ENCODE measurements around the gene CHD2. TPM values are rescaled to one million over a fixed set of nuclear protein-coding genes. Genes with fewer than 3 reads are reported as not detected.

The CHD2 gene
- total and polyA plus RNA-seq, 7 donors = 16.0 to 108 (median 75.9) TPM

DNA sequence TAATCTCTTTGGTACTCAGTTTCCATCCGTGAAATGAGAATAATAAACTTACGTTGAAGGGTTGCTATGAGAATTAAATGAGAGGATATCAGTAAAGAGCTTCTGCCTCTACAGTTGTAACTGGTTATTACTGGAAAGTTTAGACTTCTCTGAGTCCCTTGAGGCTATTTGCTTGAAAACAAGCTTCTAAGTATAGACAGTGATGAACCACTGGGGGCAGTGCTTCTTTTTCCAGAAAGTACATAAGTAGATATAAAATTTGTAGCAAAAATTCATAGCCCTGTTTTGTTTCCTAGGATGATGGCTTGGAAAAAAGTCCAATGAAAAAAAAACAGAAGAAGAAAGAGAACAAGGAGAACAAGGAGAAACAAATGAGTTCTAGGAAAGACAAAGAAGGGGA lies 101.8 kb downstream of the CHD2 start:
- no peak overlapping the region for H3K27ac ChIP-seq

DNA sequence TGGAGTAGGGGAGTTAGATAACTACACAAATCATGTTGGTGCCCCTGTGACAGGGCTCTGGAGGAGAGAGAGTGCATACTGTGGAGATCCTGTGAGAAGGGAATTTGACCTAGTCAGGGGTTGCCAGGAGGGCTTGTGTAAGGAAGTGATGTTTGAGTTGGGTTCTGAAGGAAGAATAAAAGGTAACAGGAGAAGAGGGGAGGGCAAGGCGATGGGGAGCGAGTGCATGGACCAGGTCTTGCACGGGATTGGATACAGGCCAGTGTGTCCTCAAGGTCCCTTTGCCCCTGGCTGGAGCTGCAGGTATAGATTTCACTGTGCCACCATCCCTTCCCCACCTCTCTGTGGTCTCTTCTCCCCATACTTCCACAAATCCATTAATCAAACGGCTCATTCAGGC lies 105.0 kb downstream of the CHD2 start:
- DNase-seq = no peak
- Histone ChIP-seq H3K4me1 (no peaks in the 10 kb centered on the region), H3K4me3 (no peak overlapping the region), H3K27me3 (no peaks in the 10 kb centered on the region), H3K27ac (no peak overlapping the region), H3K9me3 (no peaks in the 10 kb centered on the region), H3K36me3 (peaks cover 4 to 99% (median 67%) of the 10 kb centered on the region in 4 donors)
- no peak for TF ChIP-seq POLR2A (IDR thresholded peaks at IDR 0.05)
- no peak for TF ChIP-seq EP300 (IDR thresholded peaks at IDR 0.05)
- no peak for TF ChIP-seq POLR2AphosphoS5 (IDR thresholded peaks at IDR 0.05)
- TF ChIP-seq, protein P1, sequence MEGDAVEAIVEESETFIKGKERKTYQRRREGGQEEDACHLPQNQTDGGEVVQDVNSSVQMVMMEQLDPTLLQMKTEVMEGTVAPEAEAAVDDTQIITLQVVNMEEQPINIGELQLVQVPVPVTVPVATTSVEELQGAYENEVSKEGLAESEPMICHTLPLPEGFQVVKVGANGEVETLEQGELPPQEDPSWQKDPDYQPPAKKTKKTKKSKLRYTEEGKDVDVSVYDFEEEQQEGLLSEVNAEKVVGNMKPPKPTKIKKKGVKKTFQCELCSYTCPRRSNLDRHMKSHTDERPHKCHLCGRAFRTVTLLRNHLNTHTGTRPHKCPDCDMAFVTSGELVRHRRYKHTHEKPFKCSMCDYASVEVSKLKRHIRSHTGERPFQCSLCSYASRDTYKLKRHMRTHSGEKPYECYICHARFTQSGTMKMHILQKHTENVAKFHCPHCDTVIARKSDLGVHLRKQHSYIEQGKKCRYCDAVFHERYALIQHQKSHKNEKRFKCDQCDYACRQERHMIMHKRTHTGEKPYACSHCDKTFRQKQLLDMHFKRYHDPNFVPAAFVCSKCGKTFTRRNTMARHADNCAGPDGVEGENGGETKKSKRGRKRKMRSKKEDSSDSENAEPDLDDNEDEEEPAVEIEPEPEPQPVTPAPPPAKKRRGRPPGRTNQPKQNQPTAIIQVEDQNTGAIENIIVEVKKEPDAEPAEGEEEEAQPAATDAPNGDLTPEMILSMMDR (IDR thresholded peaks at IDR 0.05) = no peak
- intact Hi-C loops (cut with DNase I) = no loop called here
- 85 to 93% methylated on average over 4 of the region's 4 CpGs for WGBS, 2 donors

More for the DNA sequence above, 101.8 kb downstream of the CHD2 start:
- no peaks in the 10 kb centered on the region for H3K27me3 ChIP-seq
- H3K9me3 ChIP-seq = no peaks in the 10 kb centered on the region
- H3K36me3 ChIP-seq = peaks cover 16 to 99% (median 68%) of the 10 kb centered on the region in 4 donors
- intact Hi-C loops (cut with DNase I) = no loop called here
- no peak for DNase-seq
- TF ChIP-seq, protein P1 (IDR thresholded peaks at IDR 0.05) = no peak
- no peaks in the 10 kb centered on the region for H3K4me1 ChIP-seq
- WGBS, 2 donors = 93 to 96% methylated on average over 2 of the region's 2 CpGs
- H3K4me3 ChIP-seq = no peak overlapping the region

DNA sequence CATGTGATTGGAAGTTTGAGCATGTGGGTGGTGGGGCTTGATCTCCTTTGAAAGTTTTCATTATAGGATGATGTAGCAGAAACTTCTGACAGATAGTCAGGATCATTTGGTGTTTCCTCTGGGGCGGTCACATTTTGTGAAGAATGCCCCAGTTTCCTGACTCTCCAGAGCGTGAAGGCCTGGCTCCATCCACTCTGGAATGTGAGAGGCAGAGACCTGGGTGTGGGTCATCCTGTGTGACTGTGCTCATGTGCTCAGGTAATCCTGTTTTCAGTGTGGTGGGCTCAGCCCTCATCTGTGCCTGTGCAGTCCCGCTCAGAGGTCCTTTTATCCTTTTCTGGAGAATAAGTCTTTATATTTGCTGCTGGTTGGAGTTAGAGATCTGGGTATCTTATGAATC lies 107.9 kb downstream of the CHD2 start:
- Histone ChIP-seq H3K4me1 (no peaks in the 10 kb centered on the region), H3K27me3 (no peaks in the 10 kb centered on the region), H3K36me3 (peaks cover 27 to 99% (median 65%) of the 10 kb centered on the region in 4 donors), H3K4me3 (no peak overlapping the region), H3K9me3 (no peaks in the 10 kb centered on the region), H3K27ac (no peak overlapping the region)
- no peak for DNase-seq
- intact Hi-C loops (cut with DNase I) = no loop called here
- TF ChIP-seq EP300 (IDR thresholded peaks at IDR 0.05) (no peak), POLR2A (IDR thresholded peaks at IDR 0.05) (no peak)
- 97 to 99% methylated on average over 3 of the region's 3 CpGs for WGBS, 2 donors

DNA sequence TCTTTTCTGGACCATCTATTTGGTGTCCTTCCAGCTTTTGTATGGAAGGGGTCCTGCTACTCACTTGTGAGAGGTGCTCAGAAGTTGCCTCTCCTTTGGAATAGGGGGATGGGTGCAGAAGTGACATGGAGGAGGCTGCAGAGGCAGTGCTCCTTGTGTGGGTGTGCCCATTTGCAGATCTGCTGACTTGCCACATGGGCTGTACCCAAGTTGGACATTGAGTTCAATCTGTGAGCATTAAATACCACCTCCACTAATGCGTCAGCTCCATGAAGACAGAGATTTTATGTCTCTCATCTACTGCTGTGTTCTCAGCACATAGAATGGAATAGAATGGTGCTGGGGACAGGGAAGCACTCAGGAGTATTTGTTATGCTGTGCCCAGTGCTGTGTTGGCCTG lies 112.7 kb downstream of the CHD2 start:
- no peak overlapping the region for H3K27ac ChIP-seq
- TF ChIP-seq POLR2A (IDR thresholded peaks at IDR 0.05) = no peak
- TF ChIP-seq, protein P1 (IDR thresholded peaks at IDR 0.05) = no peak
- no peak for TF ChIP-seq EP300 (IDR thresholded peaks at IDR 0.05)
- TF ChIP-seq POLR2AphosphoS5 (IDR thresholded peaks at IDR 0.05) = no peak
- DNase-seq = no peak
- H3K27me3 ChIP-seq = no peaks in the 10 kb centered on the region
- no peaks in the 10 kb centered on the region for H3K4me1 ChIP-seq
- intact Hi-C loops (cut with DNase I) = no loop called here
- no peak overlapping the region for H3K4me3 ChIP-seq
- H3K9me3 ChIP-seq = no peaks in the 10 kb centered on the region
- 90 to 96% methylated on average over 1 of the region's 1 CpG for WGBS, 2 donors
- H3K36me3 ChIP-seq = peaks cover 50 to 100% (median 77%) of the 10 kb centered on the region in 4 donors

DNA sequence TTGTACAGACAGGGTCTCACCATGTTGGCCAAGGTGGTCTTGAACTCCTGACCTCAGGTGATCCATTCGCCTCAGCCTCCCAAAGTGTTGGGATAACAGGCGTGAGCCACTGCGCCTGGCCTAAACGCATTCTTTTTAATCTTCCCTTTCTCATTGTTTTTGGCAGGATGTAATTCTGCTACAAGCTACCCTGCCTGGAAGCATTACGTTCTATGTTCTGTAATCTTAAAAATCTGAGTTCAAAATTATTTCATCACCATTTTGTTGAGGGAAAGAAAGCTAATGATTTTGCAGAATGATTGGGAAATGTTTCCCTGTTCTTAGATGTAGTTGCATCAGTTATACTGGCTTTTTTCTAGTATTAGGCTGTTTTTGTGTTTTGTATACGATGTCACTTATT lies 117.4 kb downstream of the CHD2 start:
- WGBS, 2 donors = 94 to 95% methylated on average over 6 of the region's 6 CpGs
- Histone ChIP-seq H3K36me3 (peaks cover 42 to 100% (median 65%) of the 10 kb centered on the region in 4 donors), H3K9me3 (no peaks in the 10 kb centered on the region), H3K27ac (no peak overlapping the region), H3K4me1 (peaks cover 0 to 5% (median 0%) of the 10 kb centered on the region in 4 donors), H3K4me3 (no peak overlapping the region), H3K27me3 (no peaks in the 10 kb centered on the region)
- intact Hi-C loops (cut with DNase I) = no loop called here
- TF ChIP-seq, protein P1 (IDR thresholded peaks at IDR 0.05) = no peak
- TF ChIP-seq POLR2A (IDR thresholded peaks at IDR 0.05) (no peak), EP300 (IDR thresholded peaks at IDR 0.05) (no peak)
- no peak for DNase-seq

Measured in sigmoid colon (tissue), 7 donors.